Pancreas (tissue), 10 donors: ENCODE measurements around the gene HOTAIR. TPM values are rescaled to one million over a fixed set of nuclear protein-coding genes. Genes with fewer than 3 reads are reported as not detected.

Experiments
- ATAC-seq, 4 donors: fragments of 200-7000 bp; cut with Tn5 transposase; one replicate each; pipeline versions ENCODE4 v1.8.0 to v1.9.1; 2020; ENCODE audit warnings: mild to moderate bottlenecking in 4 of 4, moderate library complexity in 4 of 4
- DNase-seq, 6 donors: peaks; one replicate each; pipeline ENCODE4 v3.0.0-alpha.2; 2020
- FAIRE-seq: peaks from 2 replicates; lab custom pipeline; 2012; peaks lifted over from hg19 to GRCh38; lab: Jason Lieb, UNC
- H3K27ac ChIP-seq, 4 donors: fragments of 200-600 bp; sonication (generic); 1 replicate in 3 of 4; 2 replicates in 1 of 4; pipeline versions ENCODE4 v1.5.0 to v1.8.0; 2020
- H3K27me3 ChIP-seq, 4 donors: fragments of 200-600 bp; one replicate each; pipeline ENCODE4 v1.8.0; 2021
- H3K36me3 ChIP-seq, 3 donors: fragments of 200-600 bp; sonication (generic) in 1 of 3; one replicate each; pipeline versions ENCODE4 v1.5.0 to v1.8.0; 2020 to 2021
- H3K4me1 ChIP-seq, 3 donors: fragments of 200-600 bp; one replicate each; pipeline ENCODE4 v1.8.0; 2021
- H3K4me3 ChIP-seq, 4 donors: fragments of 200-600 bp; sonication (generic) in 2 of 4; one replicate each; pipeline versions ENCODE4 v1.5.0 to v1.8.0; 2020 to 2021
- H3K9me3 ChIP-seq, 4 donors: fragments of 200-600 bp; one replicate each; pipeline ENCODE4 v1.8.0; 2021
- WGBS, 2 donors: extraction: QIAGEN DNeasy Blood & Tissue Kit; methylation state at CpG; one replicate each; pipeline ENCODE4 v1.1.7; 2013; 5-methylcytosine and 5-hydroxymethylcytosine counted together
- intact Hi-C, 3 donors: fragments of 100-400 bp; cut with DNase I; formaldehyde crosslinking; loops; one replicate each; pipeline versions ENCODE4 v1.11.1 to v1.14.2; 2022
- polyA plus RNA-seq, 2 donors: library from polyadenylated mRNA; stranded (reverse); fragments of 200-250 nt; gene quantifications; one replicate each; pipeline ENCODE4 v1.2.3, GENCODE V29; 2013
- total RNA-seq, 6 donors: library from RNA; stranded (reverse); fragmentation: NEBNext Ultra II Directional in 4 of 6; extraction: Animal tissue kit (Norgen Biotek cat#: 25700) in 4 of 6; gene quantifications; one replicate each; pipeline versions ENCODE4 v1.2.1 to v1.2.4, GENCODE V29; 2021 to 2023
- TF ChIP-seq, protein P1 (sequence below), 4 donors: fragments of 200-600 bp; sonication (generic) in 3 of 4; IDR thresholded peaks; one replicate each; pipeline versions ENCODE4 v1.5.0 to v1.8.0; 2021; ENCODE audit warnings: antibody characterized with exemption in 4 of 4
- donor health status: healthy with polysubstance abuse.
- donor health status: DM: no; HTN: no; CAD: no; lungs with moderate emphysema.
- donor health status: DM: no; HTN: no; CAD: no.
- donor health status: control.
- donor health status: control.
- donor health status: Bipolar disorder and iron deficiency.
- donor health status: DM: yes; HTN: yes; CAD: no.
- donor health status: DM: no; HTN: no; CAD: no.
- donor health status: DM: no; HTN: no; CAD: no.
- donor health status: DM: yes; HTN: yes; CAD: no.

The HOTAIR gene
- total and polyA plus RNA-seq, 8 donors: not detected

DNA sequence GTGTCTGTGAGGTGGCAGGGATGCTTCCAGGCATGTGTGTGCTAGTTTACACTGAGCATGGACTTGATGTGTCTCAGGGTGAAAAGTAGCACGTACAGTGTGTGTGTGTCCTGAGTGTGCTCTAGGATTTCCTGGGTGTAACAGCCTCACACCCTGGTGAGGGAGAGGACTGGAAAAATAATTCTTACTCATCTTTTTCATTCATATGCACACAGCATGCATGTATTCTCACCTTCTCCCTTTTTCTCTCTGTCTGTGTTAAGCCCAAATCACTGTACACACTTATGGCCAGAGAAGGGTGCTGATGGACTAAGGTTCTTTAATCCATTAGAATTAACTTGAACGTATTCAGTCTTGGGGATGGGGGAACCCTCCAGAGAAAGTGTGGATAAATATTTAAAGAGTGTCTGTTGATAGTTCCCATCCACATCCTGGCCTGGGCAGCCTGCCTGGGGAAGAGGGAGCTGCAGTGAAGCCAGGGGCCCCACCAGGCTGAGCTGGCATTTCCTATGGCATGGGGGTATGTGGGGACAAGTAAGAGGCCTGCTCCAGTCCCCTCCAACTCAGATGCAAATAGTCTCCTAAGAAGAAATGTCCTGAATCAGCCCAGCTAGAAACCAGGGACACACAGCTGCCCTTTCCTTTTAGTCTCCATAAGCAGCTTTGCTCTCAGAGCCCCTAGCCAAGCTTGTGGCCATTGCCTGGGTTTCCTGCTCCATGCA, 32.9 kb upstream of the HOTAIR start:
- Histone ChIP-seq H3K4me3 (no peak overlapping the region), H3K36me3 (no peaks in the 10 kb centered on the region), H3K4me1 (peaks cover 0 to 5% (median 5%) of the 10 kb centered on the region in 3 donors), H3K27me3 (peaks cover 0 to 54% (median 7%) of the 10 kb centered on the region in 4 donors), H3K9me3 (no peaks in the 10 kb centered on the region), H3K27ac (no peak overlapping the region)
- WGBS, 2 donors: 60 to 69% methylated on average over 2 of the region's 2 CpGs
- FAIRE-seq (no peak), DNase-seq (no peak), ATAC-seq (no peak)
- intact Hi-C loops: loop anchor here (5.0 to 10.0 kb wide), 3 partner anchors 187 to 200 kb away; no protein-coding TSS in a partner anchor
- TF ChIP-seq, protein P1, sequence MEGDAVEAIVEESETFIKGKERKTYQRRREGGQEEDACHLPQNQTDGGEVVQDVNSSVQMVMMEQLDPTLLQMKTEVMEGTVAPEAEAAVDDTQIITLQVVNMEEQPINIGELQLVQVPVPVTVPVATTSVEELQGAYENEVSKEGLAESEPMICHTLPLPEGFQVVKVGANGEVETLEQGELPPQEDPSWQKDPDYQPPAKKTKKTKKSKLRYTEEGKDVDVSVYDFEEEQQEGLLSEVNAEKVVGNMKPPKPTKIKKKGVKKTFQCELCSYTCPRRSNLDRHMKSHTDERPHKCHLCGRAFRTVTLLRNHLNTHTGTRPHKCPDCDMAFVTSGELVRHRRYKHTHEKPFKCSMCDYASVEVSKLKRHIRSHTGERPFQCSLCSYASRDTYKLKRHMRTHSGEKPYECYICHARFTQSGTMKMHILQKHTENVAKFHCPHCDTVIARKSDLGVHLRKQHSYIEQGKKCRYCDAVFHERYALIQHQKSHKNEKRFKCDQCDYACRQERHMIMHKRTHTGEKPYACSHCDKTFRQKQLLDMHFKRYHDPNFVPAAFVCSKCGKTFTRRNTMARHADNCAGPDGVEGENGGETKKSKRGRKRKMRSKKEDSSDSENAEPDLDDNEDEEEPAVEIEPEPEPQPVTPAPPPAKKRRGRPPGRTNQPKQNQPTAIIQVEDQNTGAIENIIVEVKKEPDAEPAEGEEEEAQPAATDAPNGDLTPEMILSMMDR (IDR thresholded peaks at IDR 0.05): no peak

DNA sequence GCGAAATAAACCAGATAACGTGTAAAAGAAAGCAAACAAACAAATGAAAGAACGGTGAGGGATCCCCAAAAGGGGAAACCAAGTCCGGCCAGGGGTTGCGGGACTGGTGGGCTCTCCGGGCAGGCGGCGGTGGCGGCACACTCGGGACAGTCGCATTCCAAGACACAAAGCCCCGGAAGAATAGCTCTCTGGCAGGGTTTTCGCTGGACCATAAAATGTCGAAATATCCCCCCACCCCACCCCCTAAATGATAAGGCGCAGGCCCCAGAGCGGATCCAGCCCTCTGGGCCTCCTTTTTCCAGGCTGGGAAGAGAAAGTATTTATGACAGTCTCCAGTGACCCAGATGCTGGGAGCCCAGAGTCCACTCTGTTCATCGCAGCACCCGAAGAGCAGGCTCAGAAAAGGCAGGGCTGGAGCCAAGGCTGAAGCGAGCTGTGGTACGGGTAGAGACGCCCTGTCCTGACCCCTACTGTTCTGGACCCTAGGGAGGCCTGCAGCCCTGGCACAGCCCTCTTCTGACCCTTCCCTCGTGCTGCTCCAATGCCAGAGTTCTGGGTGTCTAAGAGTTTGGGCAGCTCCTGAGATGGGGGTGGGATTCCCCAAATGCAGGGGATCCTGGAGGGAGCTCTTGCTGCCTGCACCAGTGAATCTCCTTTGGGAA, 31.9 kb upstream of the HOTAIR start:
- H3K27me3 ChIP-seq: peaks cover 0 to 58% (median 5%) of the 10 kb centered on the region in 4 donors
- peak overlapping the region in 2 of 4 donors; percentile 9 to 34 for H3K4me3 ChIP-seq
- H3K4me1 ChIP-seq: peaks cover 0 to 5% (median 5%) of the 10 kb centered on the region in 3 donors
- 31 to 34% methylated on average over 22 of the region's 22 CpGs for WGBS, 2 donors
- DNase-seq (no peak), FAIRE-seq (no peak), ATAC-seq (no peak)
- no peaks in the 10 kb centered on the region for H3K9me3 ChIP-seq
- no peak overlapping the region for H3K27ac ChIP-seq
- intact Hi-C loops: loop anchor here (5.0 to 10.0 kb wide), 3 partner anchors 188 to 201 kb away; no protein-coding TSS in a partner anchor
- H3K36me3 ChIP-seq: no peaks in the 10 kb centered on the region
- TF ChIP-seq, protein P1 (IDR thresholded peaks at IDR 0.05): no peak

DNA sequence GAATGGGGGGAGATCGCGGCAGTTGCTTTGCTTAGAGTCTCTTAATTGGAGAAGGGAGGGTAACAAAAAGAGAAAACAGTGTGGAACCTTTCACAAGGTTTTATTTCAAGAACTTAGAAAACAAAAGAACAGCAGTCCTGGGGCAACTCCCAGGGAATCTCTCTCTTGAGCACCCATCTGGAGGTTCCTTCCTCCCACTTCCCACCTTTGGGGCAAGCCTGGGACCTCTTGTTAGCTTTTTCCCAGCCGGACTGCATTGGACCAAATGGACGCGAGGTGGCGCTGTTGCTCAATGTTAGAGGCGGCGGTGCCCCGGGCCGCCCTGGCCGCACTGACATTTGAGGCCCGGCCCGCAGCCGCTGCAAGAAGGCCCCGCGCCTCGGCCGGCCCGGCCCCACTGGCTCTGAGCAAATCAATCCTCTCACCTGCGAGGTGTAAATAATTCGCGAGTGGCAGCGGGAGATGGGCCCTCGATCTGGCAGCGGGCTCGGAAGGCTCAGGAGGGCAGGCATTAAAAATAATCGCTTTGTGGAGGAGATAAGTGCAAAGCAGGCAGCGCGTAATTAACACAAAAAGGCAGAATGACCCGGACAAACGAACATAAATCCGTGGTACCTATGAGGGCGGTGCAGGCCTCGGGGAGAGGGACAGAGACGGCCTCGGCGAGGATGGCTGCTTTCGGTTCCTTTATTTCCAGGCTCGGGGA, 31.3 kb upstream of the HOTAIR start:
- H3K27ac ChIP-seq: no peak overlapping the region
- ATAC-seq (peak; percentile 84 to 96 (median 92)), DNase-seq (peak; percentile 72 to 98 (median 90)), FAIRE-seq (no peak)
- no peaks in the 10 kb centered on the region for H3K9me3 ChIP-seq
- WGBS, 2 donors: 4 to 5% methylated on average over 39 of the region's 39 CpGs
- peaks cover 0 to 64% (median 5%) of the 10 kb centered on the region in 4 donors for H3K27me3 ChIP-seq
- no peaks in the 10 kb centered on the region for H3K36me3 ChIP-seq
- intact Hi-C loops: loop anchor here (5.0 to 10.0 kb wide), 3 partner anchors 189 to 201 kb away; no protein-coding TSS in a partner anchor
- TF ChIP-seq, protein P1 (IDR thresholded peaks at IDR 0.05): peak; percentile 89 to 96 (median 92)
- H3K4me1 ChIP-seq: peaks cover 0 to 5% (median 5%) of the 10 kb centered on the region in 3 donors
- H3K4me3 ChIP-seq: peak overlapping the region in 2 of 4 donors; percentile 9 to 34

DNA sequence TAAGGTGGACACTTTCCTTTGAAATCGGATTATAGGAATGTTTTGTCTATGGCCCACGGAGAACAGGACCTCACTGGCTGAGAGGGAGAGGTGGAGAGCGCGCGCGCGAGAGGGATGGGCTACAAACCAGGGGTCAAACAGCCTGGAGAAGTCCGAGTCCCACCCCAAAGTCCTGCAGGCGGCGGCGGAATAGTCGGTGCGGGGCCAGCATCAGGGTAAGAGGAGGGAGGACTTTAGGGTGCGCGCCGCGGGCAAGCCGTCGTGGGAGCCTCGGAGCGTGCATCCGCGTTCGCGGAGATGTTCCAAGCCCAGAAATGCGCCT, 30.7 kb upstream of the HOTAIR start:
- TF ChIP-seq, protein P1 (IDR thresholded peaks at IDR 0.05): no peak
- intact Hi-C loops: loop anchor here (5.0 to 10.0 kb wide), 3 partner anchors 189 to 202 kb away; no protein-coding TSS in a partner anchor
- peaks cover 0 to 68% (median 5%) of the 10 kb centered on the region in 4 donors for H3K27me3 ChIP-seq
- WGBS, 2 donors: 3 to 4% methylated on average over 26 of the region's 26 CpGs
- H3K9me3 ChIP-seq: no peaks in the 10 kb centered on the region
- H3K27ac ChIP-seq: no peak overlapping the region
- no peak overlapping the region for H3K4me3 ChIP-seq
- H3K36me3 ChIP-seq: no peaks in the 10 kb centered on the region
- H3K4me1 ChIP-seq: peaks cover 0 to 5% (median 5%) of the 10 kb centered on the region in 3 donors
- FAIRE-seq: no peak
- ATAC-seq: no peak
- no peak for DNase-seq
